ENCODE data around the gene PREX1. TPM values are rescaled to one million over a fixed set of nuclear protein-coding genes. Genes with fewer than 3 reads are reported as not detected.
A peak's percentile ranks its signal among the peaks of the same experiment; 100 is the strongest.

The PREX1 gene
- total and polyA plus RNA-seq, 2 of the 4 experiments (the other 2 are of a cell fraction): 0.67 to 0.72 TPM

DNA sequence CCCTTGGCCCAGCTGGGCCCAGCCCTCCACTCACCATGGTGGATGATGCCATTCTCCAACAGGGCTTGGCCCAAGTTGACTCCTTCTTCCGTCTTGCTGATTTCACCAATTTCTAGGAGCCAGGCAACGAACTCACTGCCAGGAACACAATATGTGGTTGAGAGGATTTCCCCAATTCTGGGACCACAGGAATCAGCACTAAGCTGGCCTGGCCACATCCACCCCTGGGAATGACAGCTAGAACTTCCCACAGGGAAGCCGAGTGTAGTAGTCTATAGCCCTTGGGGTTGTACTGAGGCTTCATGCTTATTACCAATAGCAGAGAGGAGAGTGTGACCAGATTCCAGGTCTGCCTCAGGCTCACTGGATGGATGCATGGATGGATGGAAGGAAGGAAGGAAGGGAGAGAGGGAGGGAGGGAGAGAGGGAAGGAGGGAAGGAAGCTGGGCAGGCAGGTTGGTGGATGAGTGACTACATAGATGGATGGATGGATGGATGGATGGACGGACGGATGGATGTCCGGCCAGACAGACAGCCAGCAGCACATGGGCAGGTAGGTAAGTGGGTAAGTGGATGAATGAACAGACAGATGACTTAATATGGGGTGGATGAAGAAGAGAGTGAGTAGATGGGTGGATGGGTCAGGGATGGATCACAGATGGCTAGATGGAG, 146.5 kb downstream of the PREX1 start:
- H2AFZ ChIP-seq (replicated peaks; ENCODE audit: low read length, poor library complexity): no peak overlapping the region
- POLR2A ChIA-PET (ENCODE audit: unreplicated experiment): no interaction called here
- no peak overlapping the region for H3K4me3 ChIP-seq (ENCODE audit: insufficient read depth, low read depth, low read length)
- H2AK5ac ChIP-seq (ENCODE audit: low read depth, low read length): peak overlapping the region; percentile 1; the same call in 1 of the 2 replicates
- H4K91ac ChIP-seq (ENCODE audit: insufficient read depth, low read depth, low read length): no peak overlapping the region
- no peak overlapping the region for H2BK15ac ChIP-seq (ENCODE audit: low read depth, low read length)
- no peak overlapping the region for H3K27ac ChIP-seq (ENCODE audit: insufficient read depth, low read length)
- no peaks in the 10 kb centered on the region for H3K36me3 ChIP-seq (ENCODE audit: control insufficient read depth, insufficient read depth, low read length)
- no peak for ATAC-seq (ENCODE audit: low read depth)
- no peak overlapping the region for H2BK20ac ChIP-seq (ENCODE audit: low read depth, low read length)
- H3K4ac ChIP-seq (ENCODE audit: low read depth, low read length): no peak overlapping the region
- in situ Hi-C loops (cut with MboI; ENCODE audit: low sequenced_read_pairs): no loop called here
- H3K4me1 ChIP-seq (ENCODE audit: control insufficient read depth, insufficient read depth, low read length): peaks cover 13% of the 10 kb centered on the region; the same call in 1 of the 2 replicates
- no peaks in the 10 kb centered on the region for H3K9me3 ChIP-seq (ENCODE audit: control insufficient read depth, insufficient read depth, low read length)
- TF ChIP-seq MAZ (IDR thresholded peaks at IDR 0.05; ENCODE audit: borderline replicate concordance, low read depth, low read length) (no peak), CHD1 (IDR thresholded peaks at IDR 0.05; ENCODE audit: low read depth, low read length) (no peak), CEBPB (IDR thresholded peaks at IDR 0.05; ENCODE audit: low read depth, low read length) (no peak), BHLHE40 (IDR thresholded peaks at IDR 0.05; ENCODE audit: low read depth, low read length) (no peak), POLR2A (IDR thresholded peaks at IDR 0.05; ENCODE audit: low read depth, low read length) (no peak)
- TF ChIP-seq, protein P1, sequence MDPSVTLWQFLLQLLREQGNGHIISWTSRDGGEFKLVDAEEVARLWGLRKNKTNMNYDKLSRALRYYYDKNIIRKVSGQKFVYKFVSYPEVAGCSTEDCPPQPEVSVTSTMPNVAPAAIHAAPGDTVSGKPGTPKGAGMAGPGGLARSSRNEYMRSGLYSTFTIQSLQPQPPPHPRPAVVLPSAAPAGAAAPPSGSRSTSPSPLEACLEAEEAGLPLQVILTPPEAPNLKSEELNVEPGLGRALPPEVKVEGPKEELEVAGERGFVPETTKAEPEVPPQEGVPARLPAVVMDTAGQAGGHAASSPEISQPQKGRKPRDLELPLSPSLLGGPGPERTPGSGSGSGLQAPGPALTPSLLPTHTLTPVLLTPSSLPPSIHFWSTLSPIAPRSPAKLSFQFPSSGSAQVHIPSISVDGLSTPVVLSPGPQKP (IDR thresholded peaks at IDR 0.05; ENCODE audit: borderline replicate concordance, low read depth, low read length): no peak
- no peak overlapping the region for H2BK120ac ChIP-seq (ENCODE audit: low read depth, low read length)
- no peak overlapping the region for H4K8ac ChIP-seq (ENCODE audit: low read depth in 2 of 2, low read length in 2 of 2)
- H3K9ac ChIP-seq (ENCODE audit: low read depth, low read length): no peak overlapping the region
- no peak overlapping the region for H3K56ac ChIP-seq (ENCODE audit: extremely low read depth, insufficient read depth, low read length)
- H3K23ac ChIP-seq (ENCODE audit: low read depth, low read length): no peak overlapping the region
- 71% methylated on average over 3 of the region's 6 CpGs; no CpG with 5 or more reads in 1 of the 2 experiments for WGBS, 2 experiments (ENCODE audit: extremely low coverage in 2 of 2, insufficient read length in 1 of 2)
- no peaks in the 10 kb centered on the region; the same call in 1 of the 2 replicates for H3K9me1 ChIP-seq (ENCODE audit: insufficient read depth, low read length)
- CTCF ChIA-PET: no interaction called here
- no peak overlapping the region; the same call in 1 of the 2 replicates for H3K18ac ChIP-seq (ENCODE audit: low read depth, low read length)
- no peaks in the 10 kb centered on the region for H4K20me1 ChIP-seq (ENCODE audit: insufficient read depth, low read length)
- dilution Hi-C loops (cut with HindIII; ENCODE audit: low sequenced_read_pairs, unreplicated experiment): no loop called here
- no peak for DNase-seq
- no peak overlapping the region for H2BK5ac ChIP-seq (ENCODE audit: low read depth, low read length, poor library complexity, severe bottlenecking)
- H3K79me1 ChIP-seq (ENCODE audit: low read depth in 1 of 2, low read length in 2 of 2): no peaks in the 10 kb centered on the region
- intact Hi-C loops (cut with micrococcal nuclease): no loop called here
- no peak overlapping the region for H3K4me2 ChIP-seq (ENCODE audit: low read depth, low read length)
- H4K5ac ChIP-seq (ENCODE audit: low read depth, low read length): no peak overlapping the region
- H3K14ac ChIP-seq (replicated peaks; ENCODE audit: low read depth, low read length): no peak overlapping the region
- H2AK9ac ChIP-seq (replicated peaks; ENCODE audit: low read depth, low read length, poor library complexity): no peak overlapping the region
- no peaks in the 10 kb centered on the region for H3K27me3 ChIP-seq (ENCODE audit: control insufficient read depth, insufficient read depth, low read length)
- no TSS peak for BruUV-seq (replicated peaks)
